Measurements from ENCODE around the gene B3GNT2.

B3GNT2 gene

DNA sequence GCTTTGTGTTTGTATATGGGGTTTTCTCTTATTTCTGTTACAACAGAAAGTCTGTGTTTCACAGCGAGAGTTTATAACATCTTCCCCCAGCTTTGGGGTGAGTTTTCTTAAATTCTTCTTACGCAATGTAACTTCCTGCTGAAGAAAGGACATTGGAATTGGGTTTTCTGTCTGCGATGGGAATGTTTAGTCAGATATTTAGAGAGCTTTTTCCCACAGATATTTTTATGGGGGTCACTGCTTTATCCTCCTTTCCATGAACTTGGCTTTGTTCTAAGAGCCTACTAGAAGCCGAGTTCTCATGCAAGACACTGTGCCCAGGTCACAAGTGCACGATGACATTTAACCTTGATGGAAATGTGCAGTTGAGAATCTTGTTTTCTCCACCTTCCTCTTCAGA is 22.1 kb downstream of the B3GNT2 start:
- TF ChIP-seq, protein P1, sequence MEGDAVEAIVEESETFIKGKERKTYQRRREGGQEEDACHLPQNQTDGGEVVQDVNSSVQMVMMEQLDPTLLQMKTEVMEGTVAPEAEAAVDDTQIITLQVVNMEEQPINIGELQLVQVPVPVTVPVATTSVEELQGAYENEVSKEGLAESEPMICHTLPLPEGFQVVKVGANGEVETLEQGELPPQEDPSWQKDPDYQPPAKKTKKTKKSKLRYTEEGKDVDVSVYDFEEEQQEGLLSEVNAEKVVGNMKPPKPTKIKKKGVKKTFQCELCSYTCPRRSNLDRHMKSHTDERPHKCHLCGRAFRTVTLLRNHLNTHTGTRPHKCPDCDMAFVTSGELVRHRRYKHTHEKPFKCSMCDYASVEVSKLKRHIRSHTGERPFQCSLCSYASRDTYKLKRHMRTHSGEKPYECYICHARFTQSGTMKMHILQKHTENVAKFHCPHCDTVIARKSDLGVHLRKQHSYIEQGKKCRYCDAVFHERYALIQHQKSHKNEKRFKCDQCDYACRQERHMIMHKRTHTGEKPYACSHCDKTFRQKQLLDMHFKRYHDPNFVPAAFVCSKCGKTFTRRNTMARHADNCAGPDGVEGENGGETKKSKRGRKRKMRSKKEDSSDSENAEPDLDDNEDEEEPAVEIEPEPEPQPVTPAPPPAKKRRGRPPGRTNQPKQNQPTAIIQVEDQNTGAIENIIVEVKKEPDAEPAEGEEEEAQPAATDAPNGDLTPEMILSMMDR (conservative IDR thresholded peaks at IDR 0.05; ENCODE audit: low read depth, low read length), result no peak
- no peak overlapping the region for H3K4me2 ChIP-seq
- H2AFZ ChIP-seq (ENCODE audit: low read depth), result no peak overlapping the region
- no peaks in the 10 kb centered on the region; the same call in 1 of the 2 replicates for H4K20me1 ChIP-seq (ENCODE audit: insufficient read depth)
- H3K36me3 ChIP-seq (ENCODE audit: insufficient read depth), result peaks cover 4% of the 10 kb centered on the region; the same call in 1 of the 2 replicates
- H3K27me3 ChIP-seq (ENCODE audit: insufficient read depth, low read depth), result no peaks in the 10 kb centered on the region
- no peaks in the 10 kb centered on the region for H3K4me1 ChIP-seq (ENCODE audit: low read depth, poor library complexity, severe bottlenecking)
- no peak overlapping the region for H3K4me3 ChIP-seq (IDR thresholded peaks at IDR 0.05; ENCODE audit: insufficient read depth, low read depth, low read length)
- peaks cover 70% of the 10 kb centered on the region; the same call in 1 of the 2 replicates for H3K79me2 ChIP-seq (ENCODE audit: insufficient read depth, low read depth)
- no peak overlapping the region for H3K27ac ChIP-seq
- no peak overlapping the region for H3K9ac ChIP-seq

DNA sequence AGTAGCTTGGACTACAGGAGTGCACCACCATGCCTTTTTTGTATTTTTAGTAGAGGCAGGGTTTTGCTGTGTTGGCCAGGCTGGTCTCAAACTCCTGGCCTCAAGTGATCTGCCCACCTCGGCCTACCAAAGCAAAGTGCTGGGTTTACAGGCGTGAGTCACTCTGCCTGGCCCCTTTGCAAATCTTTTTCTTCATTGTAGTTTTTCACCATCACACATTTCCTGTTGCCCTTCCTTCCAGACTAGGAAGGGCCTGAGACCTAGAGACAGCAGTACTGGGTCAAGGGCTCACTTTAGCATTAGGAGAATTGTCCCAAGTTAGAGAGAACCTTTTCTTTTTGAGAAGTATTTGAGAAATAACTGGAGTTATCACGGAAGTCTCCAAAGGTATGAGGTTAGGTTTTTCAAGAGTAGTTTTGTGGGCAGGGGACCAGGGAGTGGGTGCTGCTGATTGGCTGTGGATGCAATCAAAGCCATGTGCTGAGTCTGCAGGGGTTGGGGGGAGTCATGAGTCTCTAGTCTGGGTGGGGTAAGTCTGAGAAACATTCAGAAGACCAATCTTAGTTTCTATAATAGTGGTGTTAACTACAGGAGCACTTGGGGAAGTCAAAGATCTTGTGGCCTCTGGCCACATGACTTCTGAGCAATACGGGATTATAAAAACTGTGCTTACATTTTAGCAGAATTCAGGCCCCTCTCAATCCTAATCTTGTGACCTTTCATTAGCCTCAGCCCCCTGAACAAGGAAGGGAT is 23.7 kb downstream of the B3GNT2 start:
- TF ChIP-seq, protein P1 (conservative IDR thresholded peaks at IDR 0.05; ENCODE audit: low read depth, low read length), result no peak
- Histone ChIP-seq H4K20me1 (ENCODE audit: insufficient read depth) (no peaks in the 10 kb centered on the region; the same call in 1 of the 2 replicates), H3K4me1 (ENCODE audit: low read depth, poor library complexity, severe bottlenecking) (no peaks in the 10 kb centered on the region)

DNA sequence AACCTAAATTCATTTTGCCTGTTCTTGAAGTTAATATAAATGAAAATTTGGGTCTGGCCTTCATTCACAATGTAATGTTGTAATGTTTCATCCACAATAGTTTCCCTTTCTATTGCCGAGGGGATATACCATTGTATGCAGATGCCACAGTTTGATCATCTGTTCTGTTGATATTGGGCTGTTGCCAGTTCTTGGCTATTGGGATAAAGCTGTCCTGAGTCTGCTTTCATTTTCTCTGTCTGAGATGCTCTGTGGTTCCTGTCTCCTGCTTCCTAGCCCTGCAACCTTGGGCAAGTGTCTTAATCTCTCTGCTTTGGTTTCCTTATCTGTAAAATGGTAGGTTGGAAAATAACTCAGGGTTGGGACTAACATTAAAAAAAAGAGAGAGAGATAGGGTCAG is 25.2 kb downstream of the B3GNT2 start:
- Histone ChIP-seq H3K4me2 (no peak overlapping the region), H4K20me1 (ENCODE audit: insufficient read depth) (no peaks in the 10 kb centered on the region), H3K4me1 (ENCODE audit: low read depth, poor library complexity, severe bottlenecking) (no peaks in the 10 kb centered on the region), H3K79me2 (ENCODE audit: insufficient read depth, low read depth) (peaks cover 53% of the 10 kb centered on the region; the same call in 1 of the 2 replicates), H3K36me3 (ENCODE audit: insufficient read depth) (peaks cover 4% of the 10 kb centered on the region; the same call in 1 of the 2 replicates), H3K27ac (no peak overlapping the region), H3K9ac (no peak overlapping the region), H3K27me3 (ENCODE audit: insufficient read depth, low read depth) (no peaks in the 10 kb centered on the region), H2AFZ (ENCODE audit: low read depth) (no peak overlapping the region), H3K4me3 (IDR thresholded peaks at IDR 0.05; ENCODE audit: insufficient read depth, low read depth, low read length) (no peak overlapping the region)
- TF ChIP-seq, protein P1 (conservative IDR thresholded peaks at IDR 0.05; ENCODE audit: low read depth, low read length), result no peak

More for the DNA sequence above, 23.7 kb downstream of the B3GNT2 start:
- no peak overlapping the region for H3K9ac ChIP-seq
- H3K4me2 ChIP-seq, result no peak overlapping the region
- H3K27ac ChIP-seq, result no peak overlapping the region
- no peaks in the 10 kb centered on the region for H3K27me3 ChIP-seq (ENCODE audit: insufficient read depth, low read depth)
- no peak overlapping the region for H2AFZ ChIP-seq (ENCODE audit: low read depth)
- peaks cover 4% of the 10 kb centered on the region; the same call in 1 of the 2 replicates for H3K36me3 ChIP-seq (ENCODE audit: insufficient read depth)
- H3K79me2 ChIP-seq (ENCODE audit: insufficient read depth, low read depth), result peaks cover 68% of the 10 kb centered on the region; the same call in 1 of the 2 replicates
- no peak overlapping the region for H3K4me3 ChIP-seq (IDR thresholded peaks at IDR 0.05; ENCODE audit: insufficient read depth, low read depth, low read length)

DNA sequence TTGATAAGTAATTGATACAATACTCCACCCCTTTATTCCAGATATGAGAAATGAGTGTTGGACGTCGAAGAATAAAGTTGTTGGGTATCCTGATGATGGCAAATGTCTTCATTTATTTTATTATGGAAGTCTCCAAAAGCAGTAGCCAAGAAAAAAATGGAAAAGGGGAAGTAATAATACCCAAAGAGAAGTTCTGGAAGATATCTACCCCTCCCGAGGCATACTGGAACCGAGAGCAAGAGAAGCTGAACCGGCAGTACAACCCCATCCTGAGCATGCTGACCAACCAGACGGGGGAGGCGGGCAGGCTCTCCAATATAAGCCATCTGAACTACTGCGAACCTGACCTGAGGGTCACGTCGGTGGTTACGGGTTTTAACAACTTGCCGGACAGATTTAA is 26.3 kb downstream of the B3GNT2 start:
- H3K4me2 ChIP-seq, result no peak overlapping the region
- no peak overlapping the region for H3K4me3 ChIP-seq (IDR thresholded peaks at IDR 0.05; ENCODE audit: insufficient read depth, low read depth, low read length)
- no peaks in the 10 kb centered on the region for H3K27me3 ChIP-seq (ENCODE audit: insufficient read depth, low read depth)
- no peak overlapping the region for H3K27ac ChIP-seq
- TF ChIP-seq, protein P1 (conservative IDR thresholded peaks at IDR 0.05; ENCODE audit: low read depth, low read length), result no peak
- H3K79me2 ChIP-seq (ENCODE audit: insufficient read depth, low read depth), result peaks cover 43% of the 10 kb centered on the region; the same call in 1 of the 2 replicates
- H2AFZ ChIP-seq (ENCODE audit: low read depth), result no peak overlapping the region
- no peak overlapping the region for H3K9ac ChIP-seq
- no peaks in the 10 kb centered on the region for H3K4me1 ChIP-seq (ENCODE audit: low read depth, poor library complexity, severe bottlenecking)
- no peaks in the 10 kb centered on the region for H4K20me1 ChIP-seq (ENCODE audit: insufficient read depth)
- H3K36me3 ChIP-seq (ENCODE audit: insufficient read depth), result peaks cover 4% of the 10 kb centered on the region; the same call in 1 of the 2 replicates

Measured in KMS-11 (cell line).